Effector CD8-positive, alpha-beta T cell (primary cell): ENCODE data around the gene ZNF76.

ENCODE experiments used
- DNase-seq: peaks from one replicate; lab custom pipeline; 2025; lab: John Stamatoyannopoulos, UW

ZNF76 gene

GRCh38 chr6:35237476-35237875 is 22.1 kb upstream of the ZNF76 start:
- DNase-seq, result no peak

DNA sequence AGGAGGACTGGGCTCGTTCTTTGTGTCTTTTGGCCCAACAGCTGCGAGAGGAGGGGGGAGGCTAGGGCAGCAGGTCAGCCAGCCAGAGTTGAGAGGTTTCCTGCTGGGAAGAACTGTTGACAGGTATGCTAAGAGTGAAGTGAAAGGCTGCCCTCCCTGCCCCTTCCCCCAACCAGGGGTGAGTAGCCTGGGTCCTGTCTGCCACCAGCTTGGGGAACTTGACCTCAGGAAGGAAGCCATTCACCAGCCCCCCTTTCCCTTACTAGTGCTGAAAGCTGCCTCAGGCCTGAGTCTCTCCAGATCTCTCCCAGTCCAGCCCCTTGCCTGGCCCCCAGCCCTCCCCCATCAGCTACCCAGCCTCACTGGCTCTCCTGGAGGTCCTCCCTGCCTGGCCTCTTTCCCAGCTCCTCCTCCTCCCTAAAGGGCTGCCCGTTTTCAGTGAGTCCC is 20.7 kb upstream of the ZNF76 start:
- DNase-seq, result no peak

DNA sequence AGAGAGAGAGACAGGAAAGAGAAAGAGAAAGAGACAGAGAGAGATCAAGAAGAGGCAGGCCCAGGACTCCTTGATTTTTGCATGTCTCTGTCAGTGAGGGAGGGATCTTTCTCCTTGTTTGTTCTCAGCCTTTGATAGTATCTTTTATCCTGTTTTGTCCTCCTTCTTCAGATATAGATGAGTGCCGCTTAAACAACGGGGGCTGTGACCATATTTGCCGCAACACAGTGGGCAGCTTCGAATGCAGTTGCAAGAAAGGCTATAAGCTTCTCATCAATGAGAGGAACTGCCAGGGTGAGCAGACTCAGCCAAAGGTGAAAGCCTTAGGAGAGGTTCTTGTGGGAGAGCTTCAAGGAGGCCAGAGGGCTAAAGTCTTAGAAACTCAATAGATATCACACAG is 20.0 kb upstream of the ZNF76 start:
- no peak for DNase-seq

DNA sequence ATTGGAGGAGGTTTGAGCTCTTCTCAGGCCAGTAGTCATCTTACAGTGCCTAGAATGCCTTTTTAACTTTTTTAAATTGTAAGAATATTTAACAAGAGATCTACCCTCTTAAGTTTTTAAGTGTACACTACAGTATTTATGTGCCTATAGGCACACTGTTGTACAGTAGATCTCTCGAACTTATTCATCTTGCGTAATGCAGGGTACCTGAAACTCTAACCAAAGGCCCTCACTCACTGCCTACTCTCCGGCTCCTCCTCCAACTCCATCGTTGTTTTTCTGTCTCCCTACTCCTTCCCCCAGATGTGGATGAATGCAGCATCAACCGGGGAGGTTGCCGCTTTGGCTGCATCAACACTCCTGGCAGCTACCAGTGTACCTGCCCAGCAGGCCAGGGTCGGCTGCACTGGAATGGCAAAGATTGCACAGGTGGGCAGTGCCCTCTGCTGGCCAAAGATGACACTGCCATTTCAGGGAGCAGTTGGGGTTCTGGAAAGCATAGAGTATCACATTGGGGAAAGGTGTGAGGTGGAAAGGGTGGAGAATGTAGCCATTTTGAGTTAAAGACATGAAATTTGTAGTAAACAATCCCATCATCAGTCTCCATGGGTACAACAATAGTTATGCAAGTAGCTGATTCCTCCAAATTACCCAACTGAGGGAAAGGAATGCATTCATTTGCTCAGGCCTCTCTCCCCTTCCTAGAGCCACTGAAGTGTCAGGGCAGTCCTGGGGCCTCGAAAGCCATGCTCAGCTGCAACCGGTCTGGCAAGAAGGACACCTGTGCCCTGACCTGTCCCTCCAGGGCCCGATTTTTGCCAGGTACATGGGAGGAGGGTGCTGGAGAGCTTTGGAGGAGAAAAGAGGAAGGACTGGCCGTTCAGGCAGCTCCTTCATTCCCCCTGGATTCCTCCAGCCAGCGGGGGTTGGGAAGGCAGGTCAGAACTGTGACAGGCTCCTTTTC is 18.4 kb upstream of the ZNF76 start:
- peak; percentile 56 for DNase-seq

DNA sequence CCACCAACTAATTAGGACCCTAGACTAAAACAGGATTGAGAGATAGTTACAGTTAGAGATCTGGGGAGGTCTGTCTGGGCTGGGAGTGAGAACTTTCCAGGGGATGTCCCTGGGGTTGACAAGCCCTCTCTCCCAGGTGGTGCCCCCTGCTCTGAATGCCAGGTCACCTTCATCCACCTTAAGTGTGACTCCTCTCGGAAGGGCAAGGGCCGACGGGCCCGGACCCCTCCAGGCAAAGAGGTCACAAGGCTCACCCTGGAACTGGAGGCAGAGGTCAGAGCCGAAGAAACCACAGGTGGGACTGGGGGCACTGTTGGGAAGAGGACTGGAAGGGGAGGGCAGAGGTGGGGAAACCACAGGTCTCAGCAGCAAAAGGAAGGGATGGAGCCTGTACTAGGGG is 17.0 kb upstream of the ZNF76 start:
- DNase-seq, result no peak

DNA sequence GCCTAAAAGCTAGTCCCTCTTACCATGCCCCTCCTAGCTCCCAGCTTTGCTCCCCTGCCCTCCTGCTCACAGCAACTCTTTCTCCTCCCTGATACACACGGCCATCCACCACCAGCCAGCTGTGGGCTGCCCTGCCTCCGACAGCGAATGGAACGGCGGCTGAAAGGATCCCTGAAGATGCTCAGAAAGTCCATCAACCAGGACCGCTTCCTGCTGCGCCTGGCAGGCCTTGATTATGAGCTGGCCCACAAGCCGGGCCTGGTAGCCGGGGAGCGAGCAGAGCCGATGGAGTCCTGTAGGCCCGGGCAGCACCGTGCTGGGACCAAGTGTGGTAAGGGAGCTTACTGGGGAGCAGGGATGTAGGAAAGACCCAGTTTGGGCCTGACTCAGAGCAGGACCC is 16.6 kb upstream of the ZNF76 start:
- no peak for DNase-seq

DNA sequence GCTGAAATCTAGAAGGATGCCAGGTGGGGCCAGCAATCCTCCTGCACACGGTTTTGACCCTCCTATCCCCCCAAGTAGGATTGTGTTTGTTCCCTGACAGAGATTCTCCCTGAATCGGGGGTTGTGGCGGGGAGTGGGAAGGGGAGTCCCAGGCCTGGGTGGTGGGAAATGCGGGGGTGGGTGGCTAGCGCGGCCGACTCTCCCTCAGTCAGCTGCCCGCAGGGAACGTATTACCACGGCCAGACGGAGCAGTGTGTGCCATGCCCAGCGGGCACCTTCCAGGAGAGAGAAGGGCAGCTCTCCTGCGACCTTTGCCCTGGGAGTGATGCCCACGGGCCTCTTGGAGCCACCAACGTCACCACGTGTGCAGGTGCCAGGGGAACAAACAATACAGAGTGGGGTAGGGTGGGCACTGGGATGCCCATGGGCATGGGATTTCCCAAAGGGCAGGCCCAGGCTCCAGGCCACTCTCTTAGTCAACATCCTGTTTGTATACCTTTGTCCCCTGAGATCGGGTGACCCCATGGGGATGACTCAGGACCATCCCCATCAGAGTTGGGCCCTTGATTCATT is 16.1 kb upstream of the ZNF76 start:
- no peak for DNase-seq

- DNase-seq, result no peak
Observed at GRCh38 chr6:35244551-35244950, 15.0 kb upstream of the ZNF76 start.

GRCh38 chr6:35247642-35248231 is 11.8 kb upstream of the ZNF76 start:
- no peak for DNase-seq

DNA sequence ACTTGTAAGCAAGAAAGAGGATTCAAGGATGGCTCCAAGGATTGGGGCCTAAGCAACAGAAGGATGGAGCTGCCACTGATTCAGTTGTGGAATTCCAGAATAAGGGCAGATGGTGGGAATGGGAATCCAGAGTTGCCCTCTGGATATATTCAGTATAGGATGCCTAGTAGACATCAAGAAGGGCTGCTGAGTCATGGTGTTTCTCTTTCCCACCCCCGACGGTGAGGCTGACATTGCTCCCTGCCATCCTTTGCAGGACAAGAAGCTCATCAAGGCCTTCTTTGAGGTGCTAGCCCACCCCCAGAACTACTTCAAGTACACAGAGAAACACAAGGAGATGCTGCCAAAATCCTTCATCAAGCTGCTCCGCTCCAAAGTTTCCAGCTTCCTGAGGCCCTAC is 11.2 kb upstream of the ZNF76 start:
- no peak for DNase-seq

DNA sequence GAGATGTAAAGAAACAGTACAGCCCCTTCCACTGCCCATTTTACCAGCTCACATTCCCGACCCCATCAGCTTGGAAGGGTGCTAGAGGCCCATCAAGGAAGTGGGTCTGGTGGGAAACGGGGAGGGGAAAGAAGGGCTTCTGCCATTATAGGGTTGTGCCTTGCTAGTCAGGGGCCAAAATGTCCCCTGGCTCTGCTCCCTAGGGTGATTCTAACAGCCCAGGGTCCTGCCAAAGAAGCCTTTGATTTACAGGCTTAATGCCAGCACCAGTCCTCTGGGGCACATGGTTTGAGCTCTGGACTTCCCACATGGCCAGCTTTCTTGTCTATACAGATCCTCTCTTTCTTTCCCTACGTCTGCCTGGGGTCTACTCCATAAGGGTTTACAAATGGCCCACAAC is 10.6 kb upstream of the ZNF76 start:
- DNase-seq, result no peak

GRCh38 chr6:35251949-35252348 is 7.6 kb upstream of the ZNF76 start:
- DNase-seq, result no peak

- DNase-seq, result no peak
Observed at GRCh38 chr6:35253249-35253648, 6.3 kb upstream of the ZNF76 start.

- DNase-seq, result no peak
Observed at GRCh38 chr6:35258336-35258735, 1.2 kb upstream of the ZNF76 start.

- DNase-seq, result peak; percentile 48
Observed at GRCh38 chr6:35258858-35259193, 709 bp upstream of the ZNF76 start.

- peak; percentile 71 for DNase-seq
Observed at GRCh38 chr6:35259948-35260590, 534 bp downstream of the ZNF76 start.

DNA sequence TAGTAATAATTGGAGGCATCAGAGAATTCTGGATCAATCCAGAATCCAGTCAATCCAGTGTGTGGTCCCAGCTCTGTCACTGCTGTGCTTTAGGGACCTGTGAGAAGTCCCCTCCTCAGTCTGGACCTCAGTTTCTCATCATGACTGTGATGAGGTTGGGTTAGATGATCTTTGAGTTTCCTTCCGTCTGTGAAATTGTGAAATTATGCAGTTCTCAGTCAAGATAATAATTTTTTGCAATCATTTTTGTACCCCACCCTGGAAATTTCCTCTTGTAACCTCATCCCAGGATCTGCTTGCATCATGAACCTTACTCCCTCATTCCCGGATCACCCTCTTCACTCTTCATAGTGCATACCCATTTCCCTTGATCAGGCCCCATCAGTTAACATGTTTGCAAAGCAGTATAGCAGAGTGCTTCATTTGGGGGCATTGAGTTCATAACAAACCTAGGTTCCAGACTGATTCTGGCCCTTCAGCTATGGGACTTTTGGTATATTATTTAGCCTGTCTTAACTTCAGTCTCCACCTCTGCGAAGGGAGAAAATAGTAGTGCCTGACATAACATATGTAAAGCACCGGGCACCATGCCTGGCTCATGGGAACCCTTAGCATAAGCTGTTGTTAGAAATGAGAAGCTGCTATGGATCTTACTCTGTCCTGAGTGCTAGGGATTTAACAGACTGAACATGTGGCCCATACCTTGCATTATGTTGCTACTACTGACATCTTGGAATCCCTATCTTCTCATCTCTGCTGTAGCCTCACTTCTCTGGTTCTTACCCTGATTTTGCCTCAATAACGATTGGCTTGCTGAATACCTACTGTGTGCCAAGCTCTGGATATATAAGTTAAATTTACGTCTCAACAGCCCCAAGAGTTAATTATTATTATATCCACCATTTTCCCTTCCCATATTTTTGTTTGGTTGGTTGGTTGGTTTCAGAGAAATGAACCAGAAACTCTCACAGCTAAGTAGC is 1.3 kb downstream of the ZNF76 start:
- DNase-seq, result no peak

DNA sequence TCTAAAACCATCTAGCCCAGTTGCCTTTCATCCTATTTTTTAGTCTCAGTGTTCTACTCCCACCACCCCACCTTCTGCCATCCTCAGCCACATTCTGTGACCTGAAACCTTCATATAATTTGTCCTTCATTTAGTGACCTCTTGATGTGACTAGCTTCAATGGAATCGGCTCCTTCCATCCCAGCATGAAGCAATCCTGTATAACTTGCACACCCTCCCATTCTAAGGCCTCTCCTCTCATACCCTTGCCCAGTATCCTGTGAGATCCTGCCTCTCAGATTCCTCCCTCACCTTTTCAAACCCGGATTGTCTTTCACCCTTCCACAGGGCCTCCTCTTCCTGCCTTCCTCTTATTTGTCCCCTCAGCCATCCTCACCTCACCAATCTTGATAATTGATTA is 3.1 kb downstream of the ZNF76 start:
- DNase-seq, result no peak

- DNase-seq, result no peak
Observed at GRCh38 chr6:35264550-35265274, 5.2 kb downstream of the ZNF76 start.

GRCh38 chr6:35265523-35265922 is 6.0 kb downstream of the ZNF76 start:
- DNase-seq, result no peak

DNA sequence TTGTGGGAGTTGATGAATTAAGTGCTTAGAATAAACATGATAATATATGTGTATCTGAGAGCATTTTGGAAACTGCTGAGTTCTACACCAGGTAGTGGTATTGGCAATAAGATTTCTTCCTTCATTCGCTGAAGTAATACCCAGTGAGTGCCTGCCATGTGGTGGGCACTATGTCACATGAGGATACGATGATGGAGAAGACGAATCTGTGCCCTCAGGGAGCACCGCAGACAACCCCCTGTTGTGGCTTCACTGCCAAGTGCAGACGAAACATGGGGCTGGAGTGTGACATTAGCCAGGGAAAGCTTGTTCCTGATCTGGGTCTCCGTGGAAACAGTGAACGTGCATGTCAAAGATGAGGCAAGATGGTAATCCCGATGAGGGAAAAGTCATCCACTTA is 7.9 kb downstream of the ZNF76 start:
- DNase-seq, result no peak
